Fibroblast of skin of abdomen (primary cell): ENCODE data around the gene TEX22.

Source experiments
- DNase-seq: peaks from one replicate; pipeline ENCODE4 v3.0.0-alpha.2; 2013

TEX22 gene

DNA sequence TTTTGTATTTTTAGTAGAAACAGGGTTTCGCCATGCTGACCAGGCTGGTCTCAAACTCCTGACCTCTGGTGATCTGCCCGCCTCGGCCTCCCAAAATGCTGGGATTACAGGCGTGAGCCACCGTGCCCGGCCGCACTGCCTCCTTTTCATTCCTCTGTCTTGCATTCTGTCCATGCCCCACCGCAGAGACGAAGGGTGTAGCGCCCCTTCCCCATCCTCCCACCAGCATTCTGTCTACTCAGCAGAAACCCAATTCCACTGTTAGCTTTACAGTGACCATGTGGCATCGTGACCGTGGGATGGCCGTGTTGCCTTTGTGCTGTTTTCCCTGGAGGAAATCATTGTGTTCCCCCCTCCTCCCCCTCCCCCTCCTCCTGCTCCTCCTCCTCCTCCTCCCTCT is 10.3 kb downstream of the TEX22 start:
- DNase-seq: no peak

DNA sequence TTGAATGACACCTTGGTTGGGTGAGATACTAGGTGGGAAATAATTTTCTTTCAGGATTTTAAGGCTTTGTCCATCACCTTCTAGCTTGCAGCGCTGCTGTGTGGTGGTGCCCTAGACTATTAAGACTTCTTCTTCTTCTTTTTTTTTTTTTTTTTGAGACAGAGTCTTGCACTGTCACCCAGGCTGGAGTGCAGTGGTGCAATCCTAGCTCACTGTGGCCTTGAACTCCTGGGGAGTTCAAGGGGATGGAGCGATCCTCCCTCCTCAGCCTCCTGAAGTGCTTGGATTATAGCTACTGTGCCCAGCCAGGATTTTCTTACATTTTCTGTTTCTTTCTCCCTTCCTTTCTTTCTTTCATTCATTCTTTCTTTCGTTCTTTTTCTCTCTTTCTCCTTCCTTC is 11.0 kb downstream of the TEX22 start:
- DNase-seq: no peak

DNA sequence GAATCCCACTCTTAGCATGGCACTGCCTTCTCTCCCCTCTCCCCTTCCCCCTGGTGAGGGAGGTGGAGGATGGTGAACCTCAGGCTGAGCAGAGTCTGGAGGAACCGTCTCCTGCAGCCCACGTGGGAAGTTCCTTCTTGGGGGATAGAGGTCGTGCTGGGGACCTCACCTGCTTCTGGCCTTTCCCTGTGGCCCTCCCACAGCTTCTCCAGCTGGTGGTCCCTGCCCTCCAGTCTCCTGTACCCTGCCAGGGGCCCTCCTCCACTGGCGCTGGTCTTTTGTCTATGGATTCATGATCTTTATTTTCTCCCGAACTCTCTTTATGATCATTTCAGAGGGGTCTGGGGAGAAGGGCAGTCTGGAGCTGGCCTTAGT is 12.3 kb downstream of the TEX22 start:
- no peak for DNase-seq

DNA sequence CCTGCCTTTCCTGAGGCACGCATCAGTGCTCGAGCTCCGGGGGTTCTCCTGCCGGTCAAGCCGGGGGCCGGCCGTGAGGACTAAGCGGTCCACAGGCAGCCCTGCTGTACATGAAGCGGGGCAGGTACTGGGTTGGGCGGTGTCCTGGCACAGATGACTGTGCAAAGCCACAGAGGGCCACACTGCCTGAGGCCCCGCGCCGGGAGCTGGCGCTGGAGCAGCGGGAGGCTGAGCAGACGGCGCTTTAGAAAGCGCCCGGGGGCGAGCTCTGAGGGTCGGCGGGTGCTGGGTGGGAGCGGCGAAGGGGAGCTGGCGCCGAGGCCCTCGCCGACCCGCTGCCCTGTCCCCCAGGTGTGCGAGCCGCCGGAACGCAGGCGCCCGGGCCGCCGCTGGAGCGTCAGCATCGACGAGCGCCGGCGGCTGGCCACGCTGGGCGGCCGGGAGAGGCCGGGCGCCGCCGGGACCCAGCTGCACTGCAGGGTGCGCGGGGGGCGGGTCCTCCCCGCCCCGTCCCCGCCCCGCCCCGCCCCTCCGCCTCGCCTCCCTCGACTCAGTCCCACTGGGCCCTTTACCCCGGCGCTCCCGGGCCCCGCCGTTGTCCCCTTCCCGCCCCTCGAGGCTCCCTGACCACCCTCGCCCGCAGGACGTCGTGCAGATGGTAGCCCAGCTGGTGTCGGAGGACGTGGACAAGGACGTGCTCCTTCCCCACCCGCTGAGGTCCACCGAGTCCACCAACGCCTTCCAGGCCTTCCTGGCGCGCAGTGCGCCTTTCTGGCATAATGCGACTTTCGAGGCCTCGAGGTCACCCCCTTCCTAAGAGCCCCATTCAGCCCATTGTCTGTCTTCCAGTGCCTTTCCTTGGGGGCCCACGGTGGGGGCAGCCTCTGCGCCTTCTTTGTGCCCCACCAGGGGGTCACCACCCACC is 12.9 kb downstream of the TEX22 start:
- peak; percentile 31 for DNase-seq

DNA sequence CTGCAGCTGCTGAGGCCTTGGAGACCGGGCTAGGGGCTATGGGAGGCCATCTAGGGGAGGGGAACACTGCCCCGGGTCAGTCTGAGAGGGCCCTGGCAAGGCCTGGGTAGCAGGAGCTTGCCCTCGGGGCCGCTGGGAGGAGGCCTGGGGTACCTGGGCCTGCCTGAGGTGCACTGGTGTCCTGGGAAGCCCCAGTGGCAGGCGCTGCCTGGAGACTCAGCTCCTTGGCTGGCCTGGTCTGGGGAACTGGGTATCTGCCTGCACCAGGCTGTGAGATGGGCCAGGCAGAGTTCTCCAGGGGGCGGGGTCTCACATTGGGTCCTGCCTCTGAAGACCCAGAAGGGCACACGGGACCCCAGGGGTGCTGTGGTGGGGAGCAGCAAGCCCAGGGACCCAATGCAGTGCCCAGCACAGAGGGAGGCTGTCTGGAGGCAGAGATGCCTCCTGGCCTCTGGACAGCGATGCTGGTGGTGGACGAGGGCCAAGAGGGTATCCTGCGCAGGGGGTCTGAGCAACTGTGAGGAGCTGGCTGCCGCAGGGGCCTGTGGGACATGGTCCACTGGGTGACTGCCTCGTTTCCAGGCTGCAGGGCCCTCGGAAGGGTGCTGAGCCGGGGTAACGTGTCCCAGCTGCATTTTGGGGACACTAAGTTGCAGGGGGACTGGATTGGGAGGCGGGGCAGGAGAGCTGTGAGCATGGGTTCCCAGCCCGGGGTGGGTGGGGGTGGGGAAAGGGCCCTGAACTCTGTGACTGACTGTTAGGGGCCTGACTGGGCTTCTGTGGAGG is 13.8 kb downstream of the TEX22 start:
- no peak for DNase-seq

DNA sequence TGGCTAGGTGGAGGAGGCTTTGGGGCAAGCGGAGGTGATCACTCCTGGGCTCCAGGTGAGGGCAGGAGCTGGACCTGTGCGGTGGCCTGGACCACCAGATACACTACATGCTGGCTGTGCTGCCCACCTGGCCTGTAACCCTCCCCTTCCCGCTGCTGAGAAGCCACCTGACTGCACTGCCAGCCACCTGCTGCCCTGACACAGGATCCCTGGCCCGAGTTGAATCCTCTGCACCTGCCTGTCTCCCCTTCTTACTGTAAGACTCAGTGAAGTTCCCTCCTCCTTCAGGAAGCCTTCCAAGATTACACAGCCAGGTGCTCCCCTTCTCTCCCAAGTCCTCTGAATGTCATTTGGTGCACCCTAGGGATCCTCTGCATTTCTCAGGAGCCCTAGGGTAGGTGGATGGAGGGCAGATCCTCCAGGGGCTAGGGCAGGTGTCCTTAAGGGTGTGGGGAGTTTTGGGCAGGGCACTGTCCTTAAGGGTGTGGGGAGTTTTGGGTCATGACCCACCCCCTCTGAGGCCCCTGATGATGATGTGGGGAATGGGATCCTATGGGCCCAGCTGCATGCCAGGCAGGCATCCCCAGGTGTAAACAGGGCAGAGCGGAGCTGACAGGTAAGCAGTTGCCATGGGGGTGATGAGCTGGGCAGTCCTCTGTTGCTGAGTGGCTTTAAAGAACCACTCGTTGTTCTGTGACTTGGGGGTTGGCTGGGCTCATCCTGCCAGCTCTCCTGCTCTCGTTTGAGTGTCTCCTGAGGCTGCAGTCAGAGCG is 14.6 kb downstream of the TEX22 start:
- DNase-seq: no peak

DNA sequence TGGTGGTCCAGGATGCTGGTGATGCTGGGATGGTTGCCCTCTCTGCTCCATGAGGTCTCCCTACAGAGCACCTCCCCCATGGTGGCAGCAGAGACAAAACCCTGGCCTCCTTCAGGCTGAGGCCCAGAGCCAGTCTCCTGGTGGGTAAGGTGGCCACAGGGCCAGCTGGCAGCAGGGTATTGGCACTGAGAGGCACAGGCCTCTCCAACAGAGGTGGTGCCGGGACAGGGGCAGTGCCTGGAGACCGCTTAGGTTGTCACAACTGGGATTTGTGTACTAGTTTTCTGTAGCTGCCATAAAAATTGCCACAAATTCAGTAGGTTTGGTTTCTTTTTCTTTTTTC is 15.2 kb downstream of the TEX22 start:
- DNase-seq: no peak

DNA sequence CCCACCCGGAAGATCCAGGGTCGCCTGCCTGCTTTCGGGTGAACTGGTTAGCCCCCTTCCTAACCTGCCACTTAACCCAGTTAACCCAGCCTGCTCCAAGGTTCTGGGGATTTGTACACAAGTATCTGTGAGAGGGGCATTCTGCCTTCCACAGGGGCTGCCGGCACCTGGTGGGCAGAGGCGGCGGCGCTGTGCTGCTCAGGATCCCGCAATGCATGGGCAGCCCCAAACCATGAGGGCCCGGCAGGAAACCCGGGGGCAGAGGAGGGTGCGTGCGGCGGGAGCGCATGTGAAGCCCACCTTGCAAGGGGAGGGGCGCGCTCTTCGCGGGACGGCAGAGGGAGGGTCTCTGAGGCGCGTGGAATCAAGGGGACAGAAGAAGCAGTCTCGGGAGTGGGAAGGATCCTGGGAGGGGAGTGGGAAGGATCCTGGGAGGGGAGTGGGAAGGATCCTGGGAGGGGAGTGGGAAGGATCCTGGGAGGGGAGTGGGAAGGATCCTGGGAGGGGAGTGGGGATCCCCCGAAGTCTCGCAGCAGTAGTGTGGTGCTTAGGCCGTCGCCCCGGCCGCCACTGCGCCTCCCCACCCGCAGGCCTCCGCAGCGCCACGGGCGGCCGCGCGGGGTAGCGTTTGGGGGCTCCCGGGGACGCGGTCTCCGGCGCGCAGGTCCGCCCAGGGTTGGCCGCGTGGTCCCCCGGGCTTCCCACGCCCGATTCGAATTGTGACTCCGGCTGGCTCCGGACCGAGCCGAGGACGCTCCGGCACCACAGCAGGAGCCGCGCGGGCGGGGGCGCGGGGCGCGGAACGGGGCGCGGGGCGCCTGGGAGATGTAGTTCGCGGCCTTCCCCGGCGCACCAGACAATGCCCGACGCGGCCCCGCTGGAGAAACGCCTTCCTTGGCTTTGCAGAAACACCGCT is 16.4 kb downstream of the TEX22 start:
- DNase-seq: peak; percentile 67

DNA sequence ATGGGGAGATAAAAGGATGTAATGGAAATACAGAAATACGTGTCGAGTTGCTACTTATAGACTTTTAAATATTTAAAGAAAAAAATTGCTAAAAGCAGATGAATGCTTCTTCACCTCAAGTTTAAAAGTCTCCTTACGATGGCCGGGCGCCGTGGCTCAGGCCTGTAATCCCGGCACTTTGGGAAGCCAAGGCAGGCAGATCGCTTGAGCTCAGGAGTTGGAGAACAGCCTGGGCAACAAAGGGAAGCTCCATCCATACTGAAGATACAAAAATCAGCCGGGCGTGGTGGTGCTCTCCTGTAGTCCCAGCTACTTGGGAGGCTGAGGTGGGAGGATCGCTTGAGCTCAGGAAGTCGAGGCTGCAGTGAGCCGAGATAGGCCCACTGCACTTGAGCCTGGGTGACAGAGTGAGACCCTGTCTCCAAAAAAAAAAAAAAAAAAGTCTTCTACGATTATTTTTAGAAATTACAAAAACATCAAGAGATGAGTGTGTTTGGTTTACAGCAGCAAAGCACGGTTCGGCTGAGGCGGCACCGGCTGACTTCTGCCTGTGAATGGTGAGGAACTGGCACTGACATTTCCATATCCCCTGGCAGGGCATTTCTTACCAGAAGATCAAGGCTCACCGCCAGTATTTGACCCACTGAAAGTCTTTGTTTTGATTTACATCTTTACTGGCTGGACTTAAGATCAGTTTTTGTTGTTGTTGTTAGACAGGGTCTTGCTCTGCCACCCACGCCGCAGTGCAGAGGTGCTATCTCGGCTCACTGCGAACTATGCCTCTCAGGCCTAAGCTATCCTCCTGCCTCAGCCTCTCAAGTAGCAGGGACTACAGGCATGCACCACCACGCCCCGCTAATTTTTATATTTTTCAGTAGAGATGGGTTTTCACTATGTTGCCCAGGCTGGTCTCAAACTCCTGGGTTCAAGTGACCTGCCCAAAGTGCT is 17.4 kb downstream of the TEX22 start:
- no peak for DNase-seq

DNA sequence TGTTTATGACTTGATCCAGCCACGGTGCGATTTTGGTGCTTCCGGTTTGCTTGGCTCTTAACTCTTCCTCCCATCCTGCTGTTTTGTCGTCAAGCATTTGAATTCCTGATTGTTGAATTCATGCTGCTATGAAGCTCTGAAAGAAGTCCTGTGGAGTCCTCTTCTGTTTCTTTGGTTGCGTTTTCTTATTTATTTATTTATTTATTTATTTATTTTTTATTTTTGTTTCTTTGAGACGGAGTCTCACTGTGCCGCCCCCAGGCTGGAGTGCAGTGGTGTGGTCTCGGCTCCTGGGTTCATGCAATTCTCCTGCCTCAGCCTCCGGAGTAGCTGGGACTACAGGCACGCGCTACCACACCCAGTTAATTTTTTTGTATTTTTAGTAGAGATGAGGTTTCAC is 18.3 kb downstream of the TEX22 start:
- no peak for DNase-seq

DNA sequence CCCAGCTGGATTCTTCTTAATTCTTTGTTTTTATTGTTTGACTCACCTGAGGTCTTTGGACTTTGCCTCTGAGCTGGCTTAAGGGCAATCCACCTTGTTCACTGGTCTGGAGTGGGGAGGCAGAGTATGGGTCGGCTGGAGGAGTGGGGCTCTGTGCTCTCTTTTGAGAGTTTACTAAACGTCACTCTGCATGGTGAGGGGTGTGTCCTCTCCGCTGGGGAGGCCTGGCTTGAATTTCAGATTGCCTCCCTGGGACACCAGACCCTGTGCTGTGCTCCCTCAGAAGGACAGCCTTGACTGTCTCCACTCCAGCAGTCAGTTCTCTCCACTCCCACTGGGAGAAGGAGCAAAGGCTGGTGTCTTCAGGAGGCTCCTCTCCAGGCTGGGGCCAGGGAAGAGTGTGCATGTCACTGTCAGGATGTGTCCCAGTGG is 19.4 kb downstream of the TEX22 start:
- no peak for DNase-seq

DNA sequence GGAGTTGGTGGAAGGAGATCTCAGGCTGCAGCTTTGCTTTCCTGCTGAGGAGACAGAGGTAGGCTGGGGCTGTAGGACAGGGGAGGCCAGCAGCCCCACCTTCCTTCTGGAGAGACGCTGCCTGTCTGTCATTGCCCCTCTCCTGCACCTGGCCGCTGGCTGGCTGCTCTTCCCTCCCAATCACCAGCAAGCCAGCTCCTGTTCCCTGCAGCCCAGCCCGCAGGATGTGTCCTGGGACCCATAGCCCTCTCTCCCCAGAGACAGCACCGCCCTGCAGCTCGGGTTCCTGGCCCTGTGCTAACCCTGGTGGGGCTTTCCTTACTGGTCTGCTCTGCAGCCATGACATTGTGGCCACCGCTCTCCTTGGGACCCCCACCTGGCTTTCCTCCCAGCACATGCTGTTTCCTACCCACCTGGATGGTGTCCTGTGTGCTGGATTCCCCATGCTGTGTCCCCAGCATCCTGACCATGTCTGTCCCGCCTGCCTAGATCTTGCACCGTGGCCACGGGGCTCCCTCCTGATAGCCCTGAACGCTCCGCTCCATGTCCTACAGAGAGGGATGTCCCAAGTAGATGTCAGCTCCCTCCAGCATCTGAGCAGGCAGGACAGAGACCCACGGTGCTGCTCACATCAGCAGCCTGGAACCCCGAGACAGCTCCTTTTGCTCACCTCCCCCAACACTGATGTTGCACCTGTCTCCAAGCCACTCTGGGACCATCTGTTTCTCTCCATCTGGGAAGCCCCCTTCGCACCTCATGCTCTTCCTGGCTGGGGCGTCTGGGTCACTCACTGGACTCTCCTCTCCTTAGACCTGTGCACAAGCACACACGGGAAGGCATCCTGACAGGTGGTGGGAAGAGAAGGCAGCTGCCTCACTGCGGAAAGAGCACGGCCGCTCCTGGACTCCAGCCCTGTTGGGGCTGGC is 20.2 kb downstream of the TEX22 start:
- DNase-seq: no peak

DNA sequence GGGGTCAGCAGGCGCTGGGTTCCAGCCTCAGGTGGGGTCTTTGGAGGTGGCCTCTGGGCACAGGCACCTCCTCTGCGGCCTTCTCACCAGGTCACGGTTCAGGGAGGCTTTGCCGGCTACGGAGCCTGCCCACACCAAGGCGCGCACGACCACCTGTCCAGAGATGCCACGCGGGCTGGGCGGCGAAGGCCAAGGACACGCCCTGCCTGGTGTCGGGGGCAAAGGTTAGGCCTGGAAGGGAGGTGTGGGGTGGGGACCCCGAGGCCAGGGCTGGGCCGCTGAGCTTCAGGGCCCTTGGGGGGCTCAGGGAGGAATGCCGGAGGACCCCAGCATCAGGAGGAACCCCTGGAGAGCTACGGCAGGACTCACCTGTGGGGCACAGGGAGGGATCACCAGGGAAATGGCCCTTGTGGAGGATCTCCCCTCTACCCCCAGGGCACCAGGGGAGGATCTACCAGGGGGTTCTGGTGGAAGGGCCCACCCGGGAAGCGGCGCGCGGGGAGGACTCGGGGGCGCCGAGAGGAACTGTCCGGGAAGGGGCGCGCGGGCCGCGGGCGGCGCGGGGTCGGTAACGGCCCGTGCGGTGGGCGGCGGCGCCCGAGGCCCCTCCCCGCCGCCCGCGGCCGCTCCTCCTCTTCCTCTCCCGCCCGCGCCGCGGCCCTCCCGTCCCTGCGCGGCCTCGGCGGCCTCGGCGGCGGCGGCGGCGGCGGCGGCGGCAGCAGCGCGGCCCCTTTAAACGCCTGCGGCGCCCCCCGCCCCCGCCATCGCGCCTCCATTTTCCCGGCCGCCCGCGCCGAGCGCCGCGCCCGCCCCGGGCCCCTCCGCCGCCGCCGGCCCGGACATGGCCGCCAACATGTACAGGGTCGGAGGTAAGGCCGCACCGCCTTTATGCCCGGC is 21.1 kb downstream of the TEX22 start, which contains the start of gene MTA1:
Gene MTA1 (plus strand): TSS at position 633 of the 897 bp plus-strand sequence. CDS start 209 bp downstream, at position 842.
- peak; percentile 50 for DNase-seq

DNA sequence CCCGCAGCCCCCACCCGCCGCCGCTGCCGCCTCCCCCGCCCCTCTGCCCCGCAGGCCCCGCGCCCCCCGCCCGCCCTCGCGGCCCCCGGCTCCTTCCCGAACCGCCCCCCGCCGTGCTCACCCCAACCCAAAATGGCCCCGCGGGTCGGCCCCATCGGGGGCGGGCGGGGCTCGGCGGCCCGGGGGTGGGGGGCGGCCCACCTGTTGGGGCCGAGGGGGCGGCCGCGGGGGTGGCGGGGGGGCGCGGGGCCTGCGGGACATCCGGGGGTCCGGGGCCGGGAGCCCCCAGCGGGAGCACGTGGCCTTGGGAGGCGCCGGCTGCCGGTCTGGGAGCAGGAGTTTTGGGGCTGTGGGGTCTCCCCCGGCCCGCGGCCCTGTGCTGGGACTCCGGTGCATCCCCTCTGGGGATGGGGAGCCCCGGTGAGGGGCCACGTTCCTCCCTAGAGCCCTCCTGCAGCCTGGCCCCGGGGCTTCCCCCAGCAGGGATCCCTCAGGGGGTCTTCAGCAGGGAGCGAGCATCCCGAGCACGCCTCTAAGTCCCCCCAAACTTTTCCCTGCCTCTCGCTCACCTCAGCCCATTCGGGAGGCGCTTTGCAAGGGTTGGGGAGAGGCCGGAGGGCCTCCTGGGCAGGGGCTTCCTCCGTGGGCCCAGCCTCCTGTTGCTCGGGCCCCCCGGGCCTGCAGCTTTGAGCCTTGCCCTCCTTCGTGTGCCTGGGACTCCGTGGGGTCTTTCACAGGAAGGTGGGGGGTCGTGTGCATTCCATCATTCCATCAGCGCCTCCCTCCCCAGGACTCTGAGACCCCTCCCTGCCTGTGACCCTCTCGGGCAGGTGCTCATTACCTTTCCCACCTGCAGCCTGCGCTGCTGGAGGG is 22.0 kb downstream of the TEX22 start:
- DNase-seq: no peak

DNA sequence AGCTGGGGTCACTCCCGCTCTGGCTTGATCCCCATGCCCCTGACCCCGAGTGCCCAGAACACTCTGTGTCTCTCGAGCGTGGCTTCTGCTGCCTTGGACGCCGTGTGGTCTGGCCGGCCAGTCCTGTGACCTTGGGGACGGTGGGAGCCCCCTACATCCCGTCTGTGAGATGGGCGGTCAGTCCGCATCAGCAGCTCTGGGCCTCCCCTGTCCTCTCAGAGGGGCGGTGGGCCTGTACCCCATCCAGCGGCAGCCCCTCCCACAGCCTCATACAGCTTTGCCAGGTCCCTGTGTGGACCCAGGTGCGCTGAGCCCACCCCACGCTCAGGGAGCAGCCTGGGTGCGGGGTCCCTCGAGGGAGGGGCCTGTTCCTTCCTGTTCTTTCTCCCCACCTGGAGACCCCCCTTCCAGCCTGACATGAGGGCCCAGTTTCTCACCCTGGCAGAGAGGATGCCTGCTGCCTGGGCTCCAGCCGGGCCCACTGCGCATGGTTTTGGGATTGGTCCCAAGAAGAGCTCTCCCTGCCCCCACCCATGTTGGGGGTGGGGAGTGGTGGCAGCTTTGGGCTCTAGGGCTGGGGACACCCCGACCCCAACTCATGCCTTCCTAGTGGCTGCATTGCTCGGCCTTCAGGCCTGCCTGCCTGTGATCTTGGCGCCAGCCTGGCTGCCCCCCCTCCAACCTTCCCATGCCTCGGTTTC is 22.8 kb downstream of the TEX22 start:
- no peak for DNase-seq

DNA sequence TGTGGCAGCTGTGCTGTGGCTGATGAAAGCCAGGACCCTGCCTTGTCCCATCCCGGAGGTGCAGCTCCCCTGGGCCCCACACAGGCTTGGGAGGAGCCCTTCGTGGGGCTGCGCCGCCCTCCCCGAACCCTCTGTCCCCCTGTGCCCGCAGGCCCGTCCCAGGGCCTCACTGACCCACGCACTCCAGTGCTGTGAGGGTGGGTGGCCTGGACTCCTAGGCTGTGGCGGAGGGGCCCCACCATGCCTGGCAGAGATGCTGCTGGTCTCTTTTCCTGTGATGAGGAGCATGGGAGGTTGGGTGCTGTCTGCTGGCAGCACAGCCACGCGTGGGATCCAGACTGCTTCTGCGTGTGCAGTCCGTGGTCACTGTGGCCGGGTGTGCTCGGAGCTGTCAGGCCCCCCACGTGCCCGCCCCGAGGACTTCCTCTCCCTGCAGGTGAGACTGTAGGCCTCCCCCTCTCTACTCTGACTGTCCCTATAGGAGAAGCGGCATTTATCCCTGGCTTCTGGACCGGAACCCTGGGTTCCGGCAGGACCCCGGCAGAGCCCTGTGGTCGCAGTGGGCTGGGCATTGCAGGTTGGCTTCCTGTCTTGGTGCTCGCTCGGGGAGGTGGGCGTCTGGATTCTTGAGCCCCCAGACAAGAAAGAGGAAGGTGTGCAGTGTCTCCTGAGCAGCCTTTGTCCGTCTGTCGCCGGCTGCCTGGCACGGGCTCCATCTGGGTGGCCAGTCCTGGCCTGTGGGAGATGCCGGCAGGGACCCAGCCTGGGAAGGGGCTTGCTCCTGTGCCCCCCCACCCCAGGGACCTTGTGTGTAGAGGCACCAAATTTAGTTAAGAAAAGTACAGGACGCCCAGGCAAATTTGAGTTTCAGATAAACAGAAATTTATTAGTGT is 23.6 kb downstream of the TEX22 start:
- no peak for DNase-seq
